Limb (tissue), 2 donors: Measurements from ENCODE around the gene TIMM44.
"Not testable (repeated sequence)": the region's sequence is repeated elsewhere in the genome, so short reads cannot be mapped to it uniquely, and the experiment has no call there.

Source experiments
- DNase-seq, 2 donors: peaks; one replicate each; pipeline ENCODE4 v3.0.0-alpha.2; 2016; ENCODE audit errors: extremely low spot score in 2 of 2

The TIMM44 gene

DNA sequence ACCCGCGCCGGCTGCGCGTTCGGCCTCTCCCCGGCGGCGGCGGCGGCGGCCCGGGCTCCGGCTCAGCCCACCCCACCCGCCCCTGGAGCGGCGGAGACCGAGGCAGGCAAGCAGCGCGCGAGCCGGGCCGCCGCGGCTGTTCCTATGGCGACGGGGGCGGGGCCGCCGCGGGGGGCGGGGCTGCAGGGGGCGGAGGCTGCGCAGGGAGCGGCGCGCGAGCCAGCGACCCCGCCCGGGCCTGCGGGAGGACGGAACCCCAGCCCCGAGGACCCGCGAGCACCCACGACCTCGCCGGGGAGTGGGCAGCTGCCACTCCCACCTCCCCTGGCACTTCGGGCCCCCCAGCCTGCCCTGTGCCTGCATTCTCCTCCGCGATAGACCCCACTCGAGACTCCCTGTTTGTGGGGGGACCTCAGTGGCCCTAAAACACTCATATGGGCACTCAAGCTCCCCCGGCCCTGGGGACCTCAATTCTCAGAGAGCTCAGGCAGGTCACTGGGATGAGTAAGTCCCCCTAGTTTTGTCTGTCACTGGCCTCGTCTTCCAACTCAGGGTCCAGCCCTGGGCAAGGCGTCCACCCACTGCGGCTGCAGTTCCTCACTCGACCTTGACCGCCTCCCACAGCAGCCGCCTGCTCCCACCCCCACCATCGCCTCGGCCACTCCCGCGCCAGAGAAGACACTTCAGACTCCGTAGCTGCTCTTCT, 17.3 kb downstream of the TIMM44 start, which contains the start of gene CTXN1:
Gene CTXN1, minus strand, starts transcription at position 115 of the 706 bp plus-strand sequence. CDS start 597 bp downstream, outside the sequence.
- peak in 1 of 2 donors; percentile 93 for DNase-seq

DNA sequence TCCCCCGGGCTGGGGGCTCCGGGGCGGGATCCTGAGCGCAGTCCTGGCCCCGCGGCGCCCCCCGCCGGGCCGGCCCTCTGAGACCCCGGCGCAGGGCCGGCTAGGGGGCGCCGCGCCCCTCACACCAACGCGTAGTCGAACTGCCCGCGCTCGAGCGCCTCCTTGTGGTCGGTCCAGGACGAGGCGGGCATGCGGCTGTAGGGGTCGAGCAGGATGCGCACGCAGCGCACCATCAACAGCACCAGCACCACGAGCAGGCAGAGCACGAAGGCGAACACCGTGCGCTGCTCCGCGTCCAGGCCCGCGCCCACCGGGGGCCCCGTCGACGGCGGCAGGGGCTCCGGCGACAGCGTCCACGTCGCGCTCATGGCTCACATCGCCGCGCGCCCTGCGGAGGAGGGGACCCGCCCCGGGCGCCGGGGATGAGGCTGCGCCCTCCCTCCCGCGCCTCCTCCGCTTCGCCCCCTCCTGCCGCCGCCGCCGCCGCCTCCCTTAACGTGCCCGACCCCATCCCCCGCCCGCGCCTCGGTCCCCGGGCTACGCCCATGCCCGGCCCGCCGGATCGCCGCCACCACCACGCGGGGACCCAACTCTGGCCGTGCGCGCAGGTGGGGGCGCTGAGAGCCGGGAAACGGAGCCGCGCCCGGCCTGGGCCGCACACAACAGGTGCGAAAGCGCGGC, 18.2 kb downstream of the TIMM44 start:
- DNase-seq, result peak; percentile 68 to 93

- DNase-seq, result peak in 1 of 2 donors; percentile 46
These were observed 18.8 kb downstream of the TIMM44 start for GRCh38 chr19:7924651-7925170.

DNA sequence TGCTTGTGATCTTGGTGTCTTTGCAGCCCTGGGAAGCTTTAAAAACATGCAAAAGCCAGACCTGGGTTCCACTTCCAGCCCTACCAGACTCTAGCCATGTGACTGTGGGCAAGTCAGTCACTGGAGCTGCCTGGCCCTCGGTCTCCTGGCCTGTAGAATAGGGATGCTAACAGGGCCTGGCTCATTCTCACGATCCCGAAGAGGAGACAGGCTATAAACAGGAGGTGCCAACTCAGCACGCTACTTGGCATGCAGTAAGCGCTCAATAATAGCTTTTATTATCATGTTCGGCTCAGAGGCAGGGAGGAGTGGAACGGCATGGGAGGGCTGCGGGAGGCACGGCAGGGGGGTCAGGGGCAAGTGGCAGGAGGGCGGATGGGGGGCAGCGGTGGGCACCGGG, 19.2 kb downstream of the TIMM44 start:
- DNase-seq, result no peak

DNA sequence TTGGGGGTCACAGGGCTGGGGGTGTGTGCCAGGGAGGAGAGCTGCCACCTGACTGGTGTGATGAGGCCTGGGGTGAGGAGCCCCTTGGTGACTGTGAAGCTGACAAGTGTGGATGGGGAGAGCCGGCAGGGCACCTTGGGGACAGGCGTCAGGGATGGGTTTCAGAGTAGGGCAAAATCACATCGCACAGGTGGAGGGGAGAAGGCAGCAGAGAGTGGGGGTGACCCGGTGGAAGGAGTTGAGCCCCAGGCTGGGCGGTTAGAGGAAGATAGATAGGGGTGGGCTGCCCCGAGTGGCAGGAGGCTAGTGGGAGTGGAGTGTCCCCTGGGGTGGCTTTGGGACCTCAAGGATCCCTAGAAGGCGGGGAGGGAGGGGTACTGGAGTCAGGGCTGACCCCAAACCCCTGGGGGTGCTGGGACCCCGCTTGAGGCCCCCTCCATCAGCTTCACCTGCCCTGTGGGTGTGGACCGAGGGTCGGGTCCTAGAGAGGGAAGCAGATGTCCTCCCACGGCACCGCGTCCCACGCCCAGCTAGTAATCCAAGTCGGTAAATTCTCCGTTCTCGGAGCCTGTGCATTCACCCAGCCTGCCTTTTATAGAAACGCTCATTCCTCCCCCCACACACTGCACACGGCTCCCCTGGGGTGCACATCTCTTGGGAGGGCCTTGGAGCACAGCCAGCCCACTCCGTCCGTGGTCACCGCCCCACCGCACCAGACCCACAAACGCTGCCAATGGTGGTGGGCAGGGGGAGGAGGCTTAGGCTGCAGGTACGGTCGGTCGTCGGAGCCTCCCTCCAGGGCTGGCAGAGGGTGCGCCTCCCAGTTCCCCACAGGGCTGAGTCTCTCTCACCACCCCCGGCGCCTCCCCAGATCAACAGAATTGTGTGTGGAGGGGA, 19.9 kb downstream of the TIMM44 start:
- peak in 1 of 2 donors; percentile 48 for DNase-seq

DNA sequence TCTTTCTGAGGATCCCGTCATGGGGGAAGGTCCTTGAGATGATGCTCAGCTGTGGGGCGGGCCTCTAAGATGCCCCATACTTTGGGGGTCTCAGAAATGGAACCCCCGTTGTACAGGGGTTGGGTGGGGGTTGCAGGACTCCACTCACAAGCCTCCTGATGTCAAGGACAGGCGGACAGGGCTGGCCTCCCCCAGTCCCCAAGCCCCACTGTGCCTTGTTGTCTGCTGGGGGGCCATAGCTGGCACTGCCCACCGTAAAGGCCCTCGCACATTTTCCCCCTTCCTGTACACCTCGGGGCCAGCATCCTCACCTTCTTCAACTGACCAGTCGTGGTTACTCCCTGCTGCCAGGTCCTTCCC, 20.6 kb downstream of the TIMM44 start:
- DNase-seq, result no peak

DNA sequence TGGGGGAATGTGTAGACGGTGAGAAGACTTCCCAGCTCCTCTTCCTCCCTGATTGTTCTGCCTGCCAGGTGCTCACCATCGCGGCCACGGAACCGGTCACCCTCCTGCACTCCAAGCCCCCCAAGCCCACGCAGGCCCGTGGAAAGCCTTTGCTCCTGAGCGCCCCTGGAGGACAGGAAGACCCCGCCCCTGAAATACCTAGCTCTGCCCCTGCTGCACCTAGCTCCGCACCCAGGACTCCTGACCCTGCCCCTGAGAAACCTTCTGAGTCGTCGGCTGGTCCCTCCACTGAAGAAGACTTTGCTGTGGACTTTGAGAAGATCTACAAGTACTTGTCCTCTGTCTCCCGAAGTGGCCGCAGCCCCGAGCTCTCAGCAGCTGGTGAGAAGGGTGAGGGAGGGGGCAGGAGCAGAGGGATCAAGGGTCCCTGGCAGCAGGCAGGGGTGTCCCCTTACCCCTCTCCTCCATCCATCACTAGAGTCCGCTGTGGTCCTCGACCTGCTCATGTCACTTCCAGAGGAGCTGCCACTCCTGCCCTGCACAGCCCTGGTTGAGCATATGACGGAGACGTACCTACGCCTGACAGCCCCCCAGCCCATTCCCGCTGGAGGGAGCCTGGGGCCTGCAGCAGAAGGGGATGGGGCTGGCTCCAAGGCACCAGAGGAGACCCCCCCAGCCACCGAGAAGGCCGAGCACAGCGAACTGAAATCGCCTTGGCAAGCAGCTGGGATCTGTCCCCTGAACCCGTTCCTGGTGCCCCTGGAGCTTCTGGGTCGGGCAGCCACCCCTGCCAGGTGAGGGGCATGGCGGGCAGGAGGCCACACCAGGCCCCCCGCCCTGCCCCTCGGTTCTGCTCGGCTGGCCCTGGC, 21.3 kb downstream of the TIMM44 start:
- DNase-seq, result peak in 1 of 2 donors; percentile 35

DNA sequence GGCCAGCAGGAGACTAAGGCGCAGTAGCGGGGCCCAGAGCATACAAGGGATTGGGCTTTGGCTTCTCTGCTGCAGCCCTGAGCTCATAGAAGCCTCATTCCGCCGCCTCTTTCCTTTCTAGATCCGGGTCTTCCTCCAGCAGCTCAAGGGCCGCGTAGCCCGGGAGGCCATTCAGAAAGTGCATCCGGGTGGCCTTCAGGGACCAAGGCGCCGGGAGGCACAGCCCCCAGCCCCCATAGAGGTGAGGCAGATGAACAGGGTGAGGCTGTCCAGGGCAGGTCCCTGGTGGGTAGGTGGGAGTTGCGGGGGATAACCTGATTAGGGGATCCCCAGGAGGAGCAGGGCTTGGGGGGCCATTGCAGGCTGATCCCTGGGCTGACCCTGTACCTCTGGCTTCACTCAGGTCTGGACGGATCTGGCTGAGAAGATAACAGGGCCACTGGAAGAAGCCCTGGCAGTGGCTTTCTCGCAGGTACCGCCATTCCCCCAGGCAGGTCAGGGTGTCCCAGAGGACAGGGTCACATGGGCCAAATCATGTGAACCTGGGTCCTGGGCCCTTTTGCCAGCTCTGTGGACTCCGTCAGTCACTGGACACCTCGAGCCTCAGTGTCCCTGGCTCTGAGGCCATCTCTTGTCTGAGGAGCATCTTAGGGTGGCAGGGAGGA, 22.0 kb downstream of the TIMM44 start:
- DNase-seq, result no peak

GRCh38 chr19:7920519-7921301, 22.8 kb downstream of the TIMM44 start:
- peak; percentile 99 to 100 for DNase-seq

DNA sequence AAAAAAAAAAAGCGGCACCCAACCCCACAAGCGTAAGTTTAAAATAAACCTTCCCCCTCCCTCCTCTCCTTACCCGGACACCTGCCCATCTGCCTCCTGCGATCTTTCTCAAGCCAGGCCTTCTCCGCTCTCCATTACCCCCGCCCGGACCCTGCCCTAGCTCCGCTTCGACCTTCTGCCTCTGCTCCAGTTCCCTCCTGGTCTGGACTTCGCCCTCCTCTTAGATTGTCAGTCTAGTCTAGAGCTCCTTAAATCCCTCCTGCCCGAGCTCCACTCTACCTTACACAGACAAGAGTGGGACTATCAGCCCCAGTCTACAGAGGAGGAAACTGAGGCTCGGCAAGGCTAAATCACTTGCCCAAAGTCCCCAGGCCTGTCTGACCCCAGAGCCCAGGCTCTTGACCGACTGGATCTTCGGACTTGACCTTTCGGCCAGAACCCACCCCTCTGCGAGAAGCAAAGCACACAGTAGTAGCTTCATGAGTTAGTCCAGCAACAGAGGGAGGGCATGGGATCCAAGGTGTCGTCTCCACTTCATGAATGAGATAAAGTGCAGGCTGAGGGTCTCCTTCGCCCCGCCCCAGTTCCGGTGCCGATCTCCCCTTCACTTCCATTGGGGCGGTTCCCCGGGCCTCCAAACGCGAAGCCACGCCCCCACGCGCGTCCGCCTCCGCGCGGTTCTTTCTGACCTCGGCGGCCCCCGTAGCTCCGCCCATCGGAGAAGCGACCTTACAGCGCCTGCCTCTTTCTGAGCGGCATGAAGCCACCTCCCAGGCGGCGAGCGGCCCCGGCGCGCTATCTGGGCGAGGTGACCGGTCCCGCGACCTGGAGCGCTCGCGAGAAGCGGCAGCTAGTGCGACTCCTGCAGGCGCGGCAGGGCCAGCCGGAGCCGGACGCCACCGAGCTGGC, 23.6 kb downstream of the TIMM44 start, which contains the start of gene SNAPC2:
Gene SNAPC2, plus strand, starts transcription at position 729 of the 909 bp plus-strand sequence. Its CDS starts 29 bp downstream, at position 758.
- DNase-seq, result peak; percentile 92 to 99

GRCh38 chr19:7918615-7919421, 24.6 kb downstream of the TIMM44 start:
- peak in 1 of 2 donors; percentile 38 for DNase-seq

GRCh38 chr19:7918062-7918614, 25.3 kb downstream of the TIMM44 start:
- DNase-seq, result not testable (repeated sequence)

- peak in 1 of 2 donors; percentile 70 for DNase-seq
These were observed 26.0 kb downstream of the TIMM44 start for GRCh38 chr19:7917267-7918061.

- peak in 1 of 2 donors; percentile 56 for DNase-seq
These were observed 26.6 kb downstream of the TIMM44 start for GRCh38 chr19:7916955-7917266.

- no peak for DNase-seq
These were observed 27.1 kb downstream of the TIMM44 start for GRCh38 chr19:7916103-7916954.
